Tongue (tissue), 2 donors: Measurements from ENCODE around the gene KIAA1614. TPM values are rescaled to one million over a fixed set of nuclear protein-coding genes. Genes with fewer than 3 reads are reported as not detected.

ENCODE experiments used
- DNase-seq: peaks from one replicate; pipeline ENCODE4 v3.0.0-alpha.2; 2015
- total RNA-seq: library from RNA; depleted of rRNA; stranded (reverse); fragments of >200 nt; gene quantifications from one replicate; pipeline ENCODE4 v1.2.3, GENCODE V29; 2014

The KIAA1614 gene
- 10.2 TPM for total RNA-seq

- peak; percentile 78 for DNase-seq
Measured at GRCh38 chr1:180912801-180913565, at the start of gene KIAA1614. Gene KIAA1614 (plus strand): TSS chr1:180912897. CDS start chr1:180913244, 347 bp downstream.

- DNase-seq, result peak; percentile 87
Measured at GRCh38 chr1:180863158-180863775, 49.4 kb upstream of the KIAA1614 start.

GRCh38 chr1:180881806-180882509 lies 30.7 kb upstream of the KIAA1614 start:
- peak; percentile 70 for DNase-seq

- DNase-seq, result peak; percentile 24
Measured at GRCh38 chr1:180884588-180885300, 28.0 kb upstream of the KIAA1614 start.

GRCh38 chr1:180886338-180886737 lies 26.4 kb upstream of the KIAA1614 start:
- DNase-seq, result no peak

GRCh38 chr1:180887841-180888240 lies 24.9 kb upstream of the KIAA1614 start:
- DNase-seq, result no peak

GRCh38 chr1:180888870-180889269 lies 23.8 kb upstream of the KIAA1614 start:
- no peak for DNase-seq

GRCh38 chr1:180889325-180889724 lies 23.4 kb upstream of the KIAA1614 start:
- no peak for DNase-seq

- DNase-seq, result no peak
Measured at GRCh38 chr1:180892272-180892671, 20.4 kb upstream of the KIAA1614 start.

GRCh38 chr1:180892675-180893074 lies 20.0 kb upstream of the KIAA1614 start:
- DNase-seq, result no peak

GRCh38 chr1:180893614-180894013 lies 19.1 kb upstream of the KIAA1614 start:
- no peak for DNase-seq

- no peak for DNase-seq
Measured at GRCh38 chr1:180896161-180896560, 16.5 kb upstream of the KIAA1614 start.

GRCh38 chr1:180898441-180899219 lies 14.1 kb upstream of the KIAA1614 start:
- DNase-seq, result peak; percentile 29

- no peak for DNase-seq
Measured at GRCh38 chr1:180899262-180899661, 13.4 kb upstream of the KIAA1614 start.

GRCh38 chr1:180901076-180901990 lies 11.4 kb upstream of the KIAA1614 start:
- no peak for DNase-seq

- DNase-seq, result no peak
Measured at GRCh38 chr1:180902541-180902940, 10.2 kb upstream of the KIAA1614 start.

- DNase-seq, result no peak
Measured at GRCh38 chr1:180905927-180906326, 6.8 kb upstream of the KIAA1614 start.

GRCh38 chr1:180906511-180906910 lies 6.2 kb upstream of the KIAA1614 start:
- no peak for DNase-seq

GRCh38 chr1:180907313-180908055 lies 5.2 kb upstream of the KIAA1614 start:
- no peak for DNase-seq
